GM19438 (cell line): ENCODE results near the gene NOL8.

ENCODE experiments used
- ATAC-seq: cut with Tn5 transposase; IDR thresholded peaks from one replicate; pipeline ENCODE4 v1.9.1; 2021; ENCODE audit warnings: low read depth; ENCODE audit not compliant: unreplicated experiment

The NOL8 gene

GRCh38 chr9:92275541-92275940 lies 49.6 kb downstream of the NOL8 start:
- no peak for ATAC-seq

GRCh38 chr9:92270511-92270910 lies 54.6 kb downstream of the NOL8 start:
- ATAC-seq = no peak

GRCh38 chr9:92266486-92266885 lies 58.7 kb downstream of the NOL8 start:
- no peak for ATAC-seq

- ATAC-seq = no peak
These were observed 60.0 kb downstream of the NOL8 start for GRCh38 chr9:92265154-92265553.

- no peak for ATAC-seq
These were observed 62.0 kb downstream of the NOL8 start for GRCh38 chr9:92263131-92263530.

- ATAC-seq = no peak
These were observed 67.8 kb downstream of the NOL8 start for GRCh38 chr9:92257327-92257726.

- no peak for ATAC-seq
These were observed 70.5 kb downstream of the NOL8 start for GRCh38 chr9:92254381-92255337.

- ATAC-seq = no peak
These were observed 71.5 kb downstream of the NOL8 start for GRCh38 chr9:92253656-92254055.

- no peak for ATAC-seq
These were observed 77.2 kb downstream of the NOL8 start for GRCh38 chr9:92247981-92248380.
